ENCODE data around the gene PSME1.

The PSME1 gene

GRCh38 chr14:24132976-24133375 lies 3.0 kb upstream of the PSME1 start:
- TF ChIP-seq EP300 (IDR thresholded peaks at IDR 0.05; ENCODE audit: borderline replicate concordance), result no peak
- no peak for TF ChIP-seq REST (IDR thresholded peaks at IDR 0.05; ENCODE audit: low read depth)
- TF ChIP-seq CEBPB (IDR thresholded peaks at IDR 0.05), result no peak
- no peak for TF ChIP-seq CREB1 (IDR thresholded peaks at IDR 0.05; ENCODE audit: low read depth)
- TF ChIP-seq RAD21 (IDR thresholded peaks at IDR 0.05; ENCODE audit: low read depth), result no peak
- TF ChIP-seq ZBTB7A (IDR thresholded peaks at IDR 0.05; ENCODE audit: low read depth), result no peak
- no peak for TF ChIP-seq YY1 (IDR thresholded peaks at IDR 0.05; ENCODE audit: low read depth)
- TF ChIP-seq TEAD4 (IDR thresholded peaks at IDR 0.05), result no peak
- TF ChIP-seq TCF12 (IDR thresholded peaks at IDR 0.05; ENCODE audit: low read depth), result no peak
- no peak for TF ChIP-seq FOXM1 (IDR thresholded peaks at IDR 0.05; ENCODE audit: borderline replicate concordance, low read depth)
- TF ChIP-seq USF1 (IDR thresholded peaks at IDR 0.05), result no peak
- no peak for TF ChIP-seq EGR1 (IDR thresholded peaks at IDR 0.05)
- TF ChIP-seq TAF1 (IDR thresholded peaks at IDR 0.05; ENCODE audit: low read depth), result no peak
- no peak for TF ChIP-seq MAX (IDR thresholded peaks at IDR 0.05)
- no peak for TF ChIP-seq NFIC (IDR thresholded peaks at IDR 0.05)

- TF ChIP-seq REST (IDR thresholded peaks at IDR 0.05; ENCODE audit: low read depth) (no peak), MAX (IDR thresholded peaks at IDR 0.05) (no peak), FOXM1 (IDR thresholded peaks at IDR 0.05; ENCODE audit: borderline replicate concordance, low read depth) (no peak), NFIC (IDR thresholded peaks at IDR 0.05) (no peak), EP300 (IDR thresholded peaks at IDR 0.05; ENCODE audit: borderline replicate concordance) (no peak), TCF12 (IDR thresholded peaks at IDR 0.05; ENCODE audit: low read depth) (no peak), CEBPB (IDR thresholded peaks at IDR 0.05) (no peak), USF1 (IDR thresholded peaks at IDR 0.05) (no peak), TAF1 (IDR thresholded peaks at IDR 0.05; ENCODE audit: low read depth) (no peak), EGR1 (IDR thresholded peaks at IDR 0.05) (no peak), ZBTB7A (IDR thresholded peaks at IDR 0.05; ENCODE audit: low read depth) (no peak), CREB1 (IDR thresholded peaks at IDR 0.05; ENCODE audit: low read depth) (no peak), YY1 (IDR thresholded peaks at IDR 0.05; ENCODE audit: low read depth) (no peak), TEAD4 (IDR thresholded peaks at IDR 0.05) (no peak)
Observed at GRCh38 chr14:24133735-24134134, 2.3 kb upstream of the PSME1 start.

- TF ChIP-seq CREB1 (IDR thresholded peaks at IDR 0.05; ENCODE audit: low read depth) (no peak), CEBPB (IDR thresholded peaks at IDR 0.05) (no peak), TAF1 (IDR thresholded peaks at IDR 0.05; ENCODE audit: low read depth) (no peak), FOXM1 (IDR thresholded peaks at IDR 0.05; ENCODE audit: borderline replicate concordance, low read depth) (no peak), EP300 (IDR thresholded peaks at IDR 0.05; ENCODE audit: borderline replicate concordance) (no peak), NFIC (IDR thresholded peaks at IDR 0.05) (no peak), TCF12 (IDR thresholded peaks at IDR 0.05; ENCODE audit: low read depth) (no peak), RAD21 (IDR thresholded peaks at IDR 0.05; ENCODE audit: low read depth) (no peak), YY1 (IDR thresholded peaks at IDR 0.05; ENCODE audit: low read depth) (no peak), EGR1 (IDR thresholded peaks at IDR 0.05) (no peak), TEAD4 (IDR thresholded peaks at IDR 0.05) (no peak), MAX (IDR thresholded peaks at IDR 0.05) (no peak), REST (IDR thresholded peaks at IDR 0.05; ENCODE audit: low read depth) (no peak), ZBTB7A (IDR thresholded peaks at IDR 0.05; ENCODE audit: low read depth) (no peak), USF1 (IDR thresholded peaks at IDR 0.05) (no peak)
Observed at GRCh38 chr14:24135584-24135833, 485 bp upstream of the PSME1 start.

Data from Ishikawa (cell line).